Lower lobe of right lung (tissue), 2 donors: Measurements from ENCODE around the gene NECTIN4. TPM values are rescaled to one million over a fixed set of nuclear protein-coding genes. Genes with fewer than 3 reads are reported as not detected.

Source experiments
- ATAC-seq, 2 donors: fragments of 200-7000 bp; cut with Tn5 transposase; one replicate each; pipeline ENCODE4 v1.9.1; 2020 to 2022; ENCODE audit warnings: mild to moderate bottlenecking in 2 of 2, moderate library complexity in 2 of 2
- DNase-seq: peaks from one replicate; pipeline ENCODE4 v3.0.0-alpha.2; 2020
- H3K27ac ChIP-seq: fragments of 200-600 bp; one replicate; pipeline ENCODE4 v1.8.0; 2022
- H3K27me3 ChIP-seq: fragments of 200-600 bp; one replicate; pipeline ENCODE4 v1.8.0; 2022; ENCODE audit warnings: low read depth
- H3K36me3 ChIP-seq: fragments of 200-600 bp; one replicate; pipeline ENCODE4 v1.8.0; 2022; ENCODE audit warnings: mild to moderate bottlenecking
- H3K4me1 ChIP-seq: fragments of 200-600 bp; one replicate; pipeline ENCODE4 v1.8.0; 2022
- H3K4me3 ChIP-seq: fragments of 200-600 bp; one replicate; pipeline ENCODE4 v1.8.0; 2022; ENCODE audit warnings: mild to moderate bottlenecking
- H3K9me3 ChIP-seq: fragments of 200-600 bp; one replicate; pipeline ENCODE4 v1.8.0; 2022
- intact Hi-C: fragments of 100-400 bp; cut with DNase I; formaldehyde crosslinking; loops from one replicate; pipeline ENCODE4 v1.11.0; 2022
- total RNA-seq: library from RNA; stranded (reverse); fragmentation: NEBNext Ultra II Directional; extraction: Animal tissue kit (Norgen Biotek cat#: 25700); gene quantifications from one replicate; pipeline ENCODE4 v1.2.1, GENCODE V29; 2021
- TF ChIP-seq, protein P1 (sequence below): fragments of 200-600 bp; IDR thresholded peaks from one replicate; pipeline ENCODE4 v1.8.0; 2022; ENCODE audit warnings: antibody characterized with exemption, mild to moderate bottlenecking
- donor health status: DM: no; HTN: yes; CAD: no; lungs with severe emphysema.

NECTIN4 gene
- total RNA-seq, 1 donor from 2014 or later = 6.2 TPM

DNA sequence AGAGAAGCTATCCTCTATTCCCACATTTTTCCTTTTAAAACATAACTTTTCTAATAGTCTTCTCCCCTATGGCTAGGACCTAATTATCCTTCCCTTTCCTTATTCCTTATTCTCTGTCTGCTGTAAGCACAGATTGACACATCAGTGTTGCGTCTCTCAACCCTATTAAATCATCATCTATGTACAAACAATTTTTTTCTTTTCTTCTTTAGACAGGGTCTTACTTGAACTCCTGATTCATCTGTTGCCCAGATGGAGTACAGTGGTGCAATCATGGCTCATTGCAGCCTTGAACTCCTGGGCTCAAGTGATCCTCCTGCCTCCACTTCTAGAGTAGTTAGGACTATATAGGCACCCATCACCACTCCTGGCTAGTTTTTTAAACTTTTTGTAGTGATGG, 17.1 kb upstream of the NECTIN4 start:
- H3K27ac ChIP-seq = no peak overlapping the region
- intact Hi-C loops = no loop called here
- no peaks in the 10 kb centered on the region for H3K27me3 ChIP-seq

DNA sequence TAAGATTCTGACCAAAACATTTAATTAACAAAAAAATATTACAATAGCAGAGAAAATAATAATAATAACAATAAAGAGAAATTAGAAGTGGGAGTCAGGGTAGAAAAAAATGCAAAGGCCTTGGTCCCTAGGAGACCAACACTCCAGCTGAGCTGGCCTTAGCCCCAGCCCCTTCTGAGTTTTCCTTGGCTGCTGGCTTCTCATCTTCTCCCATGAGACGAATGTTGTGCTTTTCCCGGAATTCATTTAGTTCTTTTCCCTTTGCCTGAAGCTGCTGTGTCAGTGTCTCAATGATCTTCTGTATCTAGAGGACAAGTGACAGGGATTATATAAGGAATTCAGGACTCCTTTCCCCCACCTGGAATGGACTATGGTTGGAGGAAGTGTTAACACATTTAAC, 11.2 kb upstream of the NECTIN4 start:
- intact Hi-C loops = no loop called here
- no peak for DNase-seq
- no peak overlapping the region for H3K4me3 ChIP-seq
- H3K4me1 ChIP-seq = peaks cover 29% of the 10 kb centered on the region
- no peaks in the 10 kb centered on the region for H3K9me3 ChIP-seq
- H3K27ac ChIP-seq = no peak overlapping the region
- H3K36me3 ChIP-seq = peaks cover 32% of the 10 kb centered on the region
- no peaks in the 10 kb centered on the region for H3K27me3 ChIP-seq
- ATAC-seq = no peak
- TF ChIP-seq, protein P1, sequence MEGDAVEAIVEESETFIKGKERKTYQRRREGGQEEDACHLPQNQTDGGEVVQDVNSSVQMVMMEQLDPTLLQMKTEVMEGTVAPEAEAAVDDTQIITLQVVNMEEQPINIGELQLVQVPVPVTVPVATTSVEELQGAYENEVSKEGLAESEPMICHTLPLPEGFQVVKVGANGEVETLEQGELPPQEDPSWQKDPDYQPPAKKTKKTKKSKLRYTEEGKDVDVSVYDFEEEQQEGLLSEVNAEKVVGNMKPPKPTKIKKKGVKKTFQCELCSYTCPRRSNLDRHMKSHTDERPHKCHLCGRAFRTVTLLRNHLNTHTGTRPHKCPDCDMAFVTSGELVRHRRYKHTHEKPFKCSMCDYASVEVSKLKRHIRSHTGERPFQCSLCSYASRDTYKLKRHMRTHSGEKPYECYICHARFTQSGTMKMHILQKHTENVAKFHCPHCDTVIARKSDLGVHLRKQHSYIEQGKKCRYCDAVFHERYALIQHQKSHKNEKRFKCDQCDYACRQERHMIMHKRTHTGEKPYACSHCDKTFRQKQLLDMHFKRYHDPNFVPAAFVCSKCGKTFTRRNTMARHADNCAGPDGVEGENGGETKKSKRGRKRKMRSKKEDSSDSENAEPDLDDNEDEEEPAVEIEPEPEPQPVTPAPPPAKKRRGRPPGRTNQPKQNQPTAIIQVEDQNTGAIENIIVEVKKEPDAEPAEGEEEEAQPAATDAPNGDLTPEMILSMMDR = no peak

More for the DNA sequence above, 17.1 kb upstream of the NECTIN4 start:
- DNase-seq (no peak), ATAC-seq (no peak)
- no peak overlapping the region for H3K4me3 ChIP-seq
- no peaks in the 10 kb centered on the region for H3K9me3 ChIP-seq
- TF ChIP-seq, protein P1 = no peak
- peaks cover 7% of the 10 kb centered on the region for H3K4me1 ChIP-seq
- peaks cover 25% of the 10 kb centered on the region for H3K36me3 ChIP-seq

DNA sequence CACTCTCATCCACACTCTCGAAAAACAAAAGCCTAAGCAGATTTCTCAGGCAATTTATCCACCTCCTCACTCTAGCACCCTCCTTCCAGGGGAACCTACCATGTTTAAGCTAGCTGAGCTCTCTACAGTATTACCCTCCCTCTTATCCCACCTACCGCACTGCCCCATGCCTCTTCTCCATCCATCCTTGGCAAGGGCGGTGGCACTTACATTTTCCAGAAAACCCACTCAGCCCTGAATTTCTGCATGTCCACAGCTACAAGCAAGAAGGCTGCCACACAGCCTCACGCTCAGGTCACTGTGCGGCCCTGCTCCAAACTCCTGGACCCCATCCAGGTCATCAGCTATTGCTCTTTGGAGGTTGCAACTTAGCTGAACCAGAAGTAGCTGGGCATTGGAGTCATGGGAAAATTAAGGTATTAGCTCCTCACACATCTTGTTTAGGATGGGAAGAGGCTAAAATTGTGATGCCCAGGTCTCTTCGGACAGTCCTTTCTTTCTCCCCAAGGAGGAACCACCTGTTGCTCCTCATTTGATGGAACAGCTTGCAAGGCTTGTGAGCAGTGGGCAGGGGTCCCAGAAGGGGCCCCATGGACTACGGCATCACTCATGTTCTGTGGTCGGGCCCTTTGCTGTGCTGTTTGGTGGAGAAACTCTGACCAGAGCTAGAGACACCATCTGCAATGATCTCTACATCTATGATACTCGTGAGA, 9.9 kb upstream of the NECTIN4 start:
- peak overlapping the region; percentile 81 for H3K4me3 ChIP-seq
- TF ChIP-seq, protein P1 = no peak
- intact Hi-C loops = no loop called here
- no peaks in the 10 kb centered on the region for H3K27me3 ChIP-seq
- H3K27ac ChIP-seq = no peak overlapping the region
- DNase-seq (no peak), ATAC-seq (no peak)
- peaks cover 32% of the 10 kb centered on the region for H3K36me3 ChIP-seq
- H3K9me3 ChIP-seq = no peaks in the 10 kb centered on the region
- peaks cover 31% of the 10 kb centered on the region for H3K4me1 ChIP-seq

DNA sequence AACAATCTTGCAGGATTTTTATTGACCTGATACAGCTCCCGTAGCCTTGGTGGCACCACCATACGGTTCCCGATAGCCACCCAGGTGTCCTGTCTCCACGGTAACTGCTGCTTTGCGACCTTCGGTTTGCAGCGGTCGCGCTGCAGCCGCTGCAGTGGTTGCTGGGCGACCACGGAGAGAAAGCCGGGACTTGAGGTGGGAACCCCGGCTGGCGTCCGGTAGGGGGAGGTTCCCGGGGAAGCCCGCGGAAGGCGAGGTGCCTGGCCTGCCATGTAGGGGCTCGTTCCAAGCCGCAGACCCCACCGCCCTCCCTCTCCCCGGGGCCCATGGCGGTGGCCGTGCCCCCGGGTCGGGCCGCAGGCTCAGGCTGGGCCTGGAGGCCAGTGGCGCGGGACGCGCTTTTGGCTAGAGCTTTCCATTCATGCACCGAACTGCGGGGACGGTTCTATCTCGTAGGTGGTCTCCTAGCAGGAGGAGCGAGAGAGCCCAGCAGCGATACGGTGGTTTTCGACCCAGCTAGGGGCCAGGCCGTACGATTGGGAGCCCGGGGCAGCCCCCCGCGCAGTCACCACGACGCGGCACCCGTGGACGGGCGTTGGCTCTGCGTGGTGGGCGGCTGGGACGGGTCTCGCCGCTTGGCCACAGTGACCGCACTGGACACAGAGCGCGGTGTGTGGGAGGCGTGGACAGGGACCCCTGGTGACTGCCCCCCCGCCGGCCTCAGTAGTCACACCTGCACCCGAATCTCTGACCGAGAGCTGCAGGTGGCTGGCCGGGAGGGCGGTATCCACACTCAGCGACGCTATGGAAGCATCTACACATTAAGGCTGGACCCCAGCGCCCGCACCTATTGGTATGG, 9.1 kb upstream of the NECTIN4 start, which contains the start of gene KLHDC9:
Gene KLHDC9 (plus strand): TSS at position 152 of the 859 bp plus-strand sequence. CDS start 175 bp downstream, at position 327.
- intact Hi-C loops = no loop called here
- ATAC-seq (peak; percentile 91 to 96), DNase-seq (peak; percentile 88)
- no peaks in the 10 kb centered on the region for H3K9me3 ChIP-seq
- H3K36me3 ChIP-seq = peaks cover 32% of the 10 kb centered on the region
- H3K27ac ChIP-seq = peak within 1 kb of the TSS; percentile 73
- peak within 1 kb of the TSS; percentile 81 for H3K4me3 ChIP-seq
- TF ChIP-seq, protein P1 = no peak
- H3K4me1 ChIP-seq = peaks cover 31% of the 10 kb centered on the region
- H3K27me3 ChIP-seq = no peaks in the 10 kb centered on the region

DNA sequence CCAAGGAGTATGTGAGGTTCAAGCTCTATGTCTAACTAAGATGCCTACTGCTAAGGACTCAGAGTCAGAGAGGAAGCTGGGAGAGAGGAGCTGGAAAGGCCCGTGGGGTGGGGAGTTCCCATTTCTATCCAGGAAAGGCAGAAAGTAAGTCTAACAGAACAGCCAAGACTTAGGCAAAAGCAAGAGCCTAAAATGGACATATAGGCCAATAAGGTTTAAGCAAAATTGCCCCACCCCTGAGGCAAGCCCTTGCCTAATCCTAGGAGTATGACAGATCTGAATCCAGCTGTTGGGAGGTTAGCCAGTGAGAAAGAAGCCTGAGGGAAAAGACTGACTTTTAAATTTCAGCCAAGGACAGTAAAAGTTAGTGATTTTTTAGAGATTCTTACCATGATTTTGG, 7.2 kb upstream of the NECTIN4 start:
- DNase-seq (no peak), ATAC-seq (peak in 1 of 2 donors; percentile 9)
- intact Hi-C loops = no loop called here
- Histone ChIP-seq H3K36me3 (peaks cover 22% of the 10 kb centered on the region), H3K27me3 (no peaks in the 10 kb centered on the region), H3K4me1 (peaks cover 31% of the 10 kb centered on the region), H3K9me3 (no peaks in the 10 kb centered on the region), H3K27ac (peak overlapping the region; percentile 56), H3K4me3 (no peak overlapping the region)
- TF ChIP-seq, protein P1 = no peak
